Adrenal gland (tissue), 5 donors: Measurements from ENCODE around the gene FUT8.

Source experiments
- CTCF ChIP-seq, 6 experiments: fragments of 450-650 bp in 4 of 6; fragments of 200-600 bp in 2 of 6; sonication (generic) in 1 of 6; IDR thresholded peaks; 1 replicate in 5 of 6; 2 replicates in 1 of 6; pipeline versions ENCODE4 v1.5.1 to v1.8.0; 2016 to 2021; ENCODE audit warnings: antibody characterized with exemption in 6 of 6, mild to moderate bottlenecking in 2 of 6, moderate library complexity in 1 of 6
- POLR2A ChIP-seq, 2 donors: fragments of 450-650 bp; IDR thresholded peaks; one replicate each; pipeline ENCODE4 v1.6.1; 2017; ENCODE audit warnings: antibody characterized with exemption in 2 of 2, mild to moderate bottlenecking in 2 of 2, moderate library complexity in 1 of 2
- donor health status: DM: no; HTN: no; CAD: no.

DNA sequence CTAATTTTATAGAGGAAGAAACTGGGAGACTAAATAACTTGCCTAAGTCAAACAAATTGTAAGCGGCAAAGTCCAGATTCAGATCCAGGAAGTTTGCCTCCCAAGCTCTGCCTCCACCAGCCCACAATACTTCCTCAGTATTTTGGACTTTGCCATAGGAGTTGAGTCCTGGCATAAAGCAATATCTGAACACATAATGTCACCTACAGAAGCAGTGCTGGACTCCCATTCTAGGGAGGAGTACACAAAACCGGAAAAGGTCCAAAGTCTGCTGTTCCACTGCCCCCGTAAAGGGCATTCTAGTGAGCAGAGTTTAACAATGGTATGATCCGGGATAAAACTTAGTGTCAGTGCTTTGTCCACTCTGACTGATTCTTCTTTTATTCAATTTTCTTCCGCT is 340.5 kb downstream of the FUT8 start:
- TF ChIP-seq CTCF (IDR thresholded peaks at IDR 0.05) = no peak
- no peak for TF ChIP-seq POLR2A (IDR thresholded peaks at IDR 0.05)
